GM21825 (cell line): Measurements from ENCODE around the gene MAGIX.
A peak's percentile ranks its signal among the peaks of the same experiment; 100 is the strongest.
"Not testable (repeated sequence)": the region's sequence is repeated elsewhere in the genome, so short reads cannot be mapped to it uniquely, and the experiment has no call there.

Source experiments
- ATAC-seq: cut with Tn5 transposase; IDR thresholded peaks from one replicate; pipeline ENCODE4 v1.9.1; 2021; ENCODE audit warnings: mild to moderate bottlenecking, moderate library complexity; ENCODE audit not compliant: unreplicated experiment

MAGIX gene

GRCh38 chrX:49157194-49157593 is 5.4 kb upstream of the MAGIX start:
- no peak for ATAC-seq

DNA sequence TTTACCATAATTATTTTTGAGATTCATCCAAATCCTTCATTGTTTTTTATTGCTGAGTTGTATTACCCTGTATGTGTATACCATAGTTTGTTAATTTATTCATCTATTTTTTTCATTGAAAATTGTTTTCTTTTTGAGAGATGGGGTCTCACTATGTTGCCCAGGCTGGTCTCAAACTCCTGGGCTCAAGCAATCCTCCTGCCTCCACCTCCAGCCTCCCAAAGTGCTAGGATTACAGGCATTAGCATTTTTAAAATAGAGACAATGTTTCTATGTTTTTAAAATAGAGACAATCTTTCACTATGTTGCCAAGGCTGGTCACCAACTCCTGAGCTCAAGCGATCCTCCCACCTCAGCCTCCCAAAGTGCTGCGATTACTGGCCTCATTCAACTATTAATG is 1.6 kb upstream of the MAGIX start:
- ATAC-seq: no peak

DNA sequence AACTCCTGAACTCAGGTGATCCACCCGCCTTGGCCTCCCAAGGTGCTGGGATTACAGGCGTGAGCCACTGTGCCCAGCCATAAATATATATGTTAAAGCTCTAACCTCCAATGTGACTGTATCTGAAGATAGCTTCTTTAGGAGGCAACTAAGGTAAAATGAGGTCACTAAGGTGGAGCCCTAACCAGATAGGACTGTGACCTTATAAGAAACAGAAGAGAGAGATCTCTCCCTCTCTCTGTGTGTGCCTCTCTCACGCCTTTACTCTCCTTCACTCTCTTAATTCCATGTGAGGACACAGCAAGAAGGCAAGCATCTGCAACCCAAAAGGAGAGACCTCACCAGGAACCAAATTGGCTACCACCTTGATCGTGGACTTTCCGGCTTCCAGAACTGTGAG is 926 bp upstream of the MAGIX start:
- no peak for ATAC-seq

DNA sequence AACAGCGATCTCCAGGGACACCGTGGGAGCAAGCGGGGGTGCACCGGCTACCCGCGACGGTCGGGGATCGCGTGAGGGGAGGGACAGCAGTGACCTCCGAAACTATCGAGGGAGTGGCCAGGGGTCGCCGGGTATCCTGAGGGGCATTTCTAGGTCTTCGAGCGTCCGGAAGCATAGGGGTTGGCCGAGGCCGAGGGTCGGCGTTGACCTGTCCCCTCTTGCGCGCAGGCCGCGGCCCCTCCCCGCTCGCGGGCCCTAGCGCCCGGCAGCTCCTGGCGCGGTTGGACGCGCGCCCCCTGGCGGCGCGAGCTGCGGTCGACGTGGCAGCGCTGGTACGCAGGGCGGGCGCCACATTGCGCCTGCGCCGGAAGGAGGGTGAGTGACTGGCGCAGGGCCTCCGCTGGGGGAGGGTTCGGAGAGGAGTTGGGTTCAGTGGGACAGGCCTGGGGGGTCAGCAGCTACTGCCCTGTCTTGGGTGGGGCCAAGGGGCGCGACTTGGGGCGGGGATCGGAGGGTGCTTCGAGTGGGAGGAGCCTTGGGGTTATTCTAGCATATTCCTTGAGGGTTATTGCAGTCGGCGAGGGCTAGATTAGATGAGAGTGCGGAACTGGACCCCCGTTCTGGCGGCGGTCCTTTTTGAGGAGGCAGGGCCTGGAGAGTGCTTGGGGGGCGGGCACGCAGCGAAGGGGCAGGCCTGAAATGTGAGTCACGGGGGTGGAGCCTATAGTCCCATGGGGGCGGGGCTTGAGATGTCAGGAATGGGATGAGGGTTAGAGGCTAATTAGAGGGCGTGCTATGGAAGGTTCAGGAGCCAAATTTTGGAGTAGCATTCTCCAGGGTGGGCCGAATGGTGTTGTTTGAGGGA is 1.2 kb downstream of the MAGIX start:
- ATAC-seq: peak; percentile 39

GRCh38 chrX:49164589-49165360 is 2.2 kb downstream of the MAGIX start:
- ATAC-seq: no peak

- ATAC-seq: peak; percentile 32
Measured at GRCh38 chrX:49165901-49166881, 3.6 kb downstream of the MAGIX start.

GRCh38 chrX:49166914-49167739 is 4.6 kb downstream of the MAGIX start:
- ATAC-seq: peak; percentile 14

DNA sequence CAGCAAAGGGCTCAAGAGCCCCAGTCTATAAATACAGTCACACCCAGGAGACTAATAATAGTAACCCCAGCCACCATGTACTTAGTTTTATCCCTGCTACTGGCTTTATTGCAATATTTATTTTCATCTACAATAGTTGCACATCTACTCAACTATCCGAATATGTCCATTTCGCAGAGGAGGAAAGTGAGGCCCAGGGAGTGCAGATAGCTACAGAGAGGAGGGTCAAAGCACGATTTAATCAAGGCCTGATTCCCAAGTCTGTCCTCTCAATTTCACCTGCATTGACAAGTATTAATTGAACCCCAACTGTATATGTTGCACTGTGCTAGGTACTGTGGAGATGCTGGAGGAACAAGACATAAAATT is 5.2 kb downstream of the MAGIX start:
- ATAC-seq: no peak

DNA sequence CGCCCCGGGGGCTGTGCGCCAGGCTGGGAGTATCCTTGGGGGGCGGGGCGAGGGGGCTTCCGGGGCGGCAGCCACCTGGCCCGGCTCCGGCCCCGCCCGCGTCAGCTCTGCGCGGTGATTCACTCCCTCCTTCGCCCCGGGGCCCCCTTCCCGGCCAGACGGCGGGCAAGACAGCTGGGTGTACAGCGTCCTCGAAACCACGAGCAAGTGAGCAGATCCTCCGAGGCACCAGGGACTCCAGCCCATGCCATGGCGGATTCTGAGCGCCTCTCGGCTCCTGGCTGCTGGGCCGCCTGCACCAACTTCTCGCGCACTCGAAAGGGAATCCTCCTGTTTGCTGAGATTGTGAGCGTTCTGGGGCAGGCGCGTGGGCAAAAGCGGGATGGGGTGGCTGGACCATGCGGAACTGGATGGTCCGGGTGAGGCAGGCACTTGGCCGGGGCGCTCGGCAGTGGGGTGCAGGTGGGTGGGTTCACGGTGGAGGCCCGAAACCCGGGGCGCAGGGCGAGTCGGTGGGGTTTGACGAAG is 9.3 kb downstream of the MAGIX start, which contains the start of gene PLP2:
Gene PLP2, plus strand, starts transcription at position 147 of the 528 bp plus-strand sequence. Its CDS starts 103 bp downstream, at position 250.
- ATAC-seq: peak; percentile 42

DNA sequence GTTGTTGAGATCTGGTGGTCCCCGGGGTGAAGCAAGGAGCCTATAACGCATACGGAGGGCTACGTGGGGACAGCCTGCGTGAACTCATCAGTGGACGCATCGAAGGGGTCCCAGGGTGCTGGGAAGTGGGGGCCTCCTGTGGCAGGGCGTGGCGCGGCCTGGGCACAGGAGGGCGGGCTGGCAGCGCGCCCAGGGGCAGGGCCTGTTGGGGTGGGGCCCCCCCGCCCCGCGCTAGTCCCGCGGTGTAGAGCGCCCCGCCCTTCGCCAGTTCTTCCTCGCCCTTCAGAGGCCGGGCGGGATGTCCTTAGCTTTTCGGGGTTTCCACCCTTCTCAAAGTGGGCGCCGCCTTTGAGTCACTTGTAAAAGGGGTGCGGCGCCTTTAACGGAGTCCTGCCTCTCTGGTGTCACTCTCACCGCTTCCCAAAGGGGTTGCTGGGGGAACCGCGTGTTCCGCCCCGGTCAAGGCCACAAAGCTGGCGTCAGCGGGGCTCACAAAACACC is 9.8 kb downstream of the MAGIX start:
- ATAC-seq: peak; percentile 57

- not testable (repeated sequence) for ATAC-seq
Measured at GRCh38 chrX:49173544-49173943, 11.0 kb downstream of the MAGIX start.

GRCh38 chrX:49174723-49175122 is 12.2 kb downstream of the MAGIX start:
- no peak for ATAC-seq

GRCh38 chrX:49175435-49176274 is 13.1 kb downstream of the MAGIX start:
- ATAC-seq: no peak

GRCh38 chrX:49176421-49177326 is 14.1 kb downstream of the MAGIX start:
- ATAC-seq: no peak

DNA sequence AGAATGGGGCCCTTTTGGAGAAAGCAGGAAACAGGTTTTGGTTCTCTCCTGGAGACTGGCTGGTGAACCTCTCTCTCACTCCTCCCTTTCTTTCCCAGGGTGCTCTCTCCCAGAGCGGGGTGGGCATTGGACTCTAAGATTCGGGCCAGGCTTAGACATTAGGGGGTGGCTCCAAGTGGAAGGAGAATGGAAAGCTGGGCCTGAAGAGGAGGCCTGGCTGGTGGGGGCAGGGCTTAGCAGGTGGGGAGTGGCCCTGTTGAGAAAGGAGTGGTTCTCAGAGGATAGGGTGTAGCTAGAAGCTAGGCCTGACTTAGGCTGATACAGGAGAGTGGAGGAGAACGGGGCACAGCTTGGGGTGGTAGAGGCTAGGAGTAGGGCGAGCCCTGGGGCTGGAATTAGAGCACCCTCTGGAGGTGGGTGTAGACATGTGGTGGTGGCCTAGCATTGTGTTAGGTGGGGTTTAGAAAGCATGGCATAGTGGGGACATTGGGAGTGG is 14.8 kb downstream of the MAGIX start:
- ATAC-seq: no peak

- no peak for ATAC-seq
Measured at GRCh38 chrX:49177873-49178480, 15.4 kb downstream of the MAGIX start.

DNA sequence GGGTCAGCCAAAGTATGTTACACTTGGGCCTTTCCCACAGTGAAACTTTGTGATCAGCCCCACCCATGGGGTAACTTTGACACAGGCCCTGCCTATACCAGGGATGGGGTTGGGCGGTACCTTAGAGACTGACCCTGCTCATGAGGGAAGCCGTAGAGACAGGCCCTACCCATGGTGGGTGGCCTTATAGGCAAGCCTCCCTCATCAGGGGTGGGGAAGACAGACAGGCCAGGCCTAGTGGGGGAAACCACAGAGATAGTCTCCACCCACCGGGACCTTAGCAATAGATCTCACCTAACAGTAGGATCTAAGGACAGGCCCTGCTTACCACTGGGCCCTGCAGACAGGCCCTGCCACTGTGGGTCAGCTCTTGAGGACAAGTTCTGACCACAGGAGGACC is 16.0 kb downstream of the MAGIX start:
- no peak for ATAC-seq
